Stimulated activated CD4-positive, alpha-beta T cell treated with anti-CD3 and anti-CD28 coated beads, TNF-alpha, amount 100 ng/mL, for 24 hours (primary cell): Measurements from ENCODE around the gene QPCT.
"Not testable (repeated sequence)": the region's sequence is repeated elsewhere in the genome, so short reads cannot be mapped to it uniquely, and the experiment has no call there.

Experiments
- DNase-seq, 3 experiments: peaks; one replicate each; pipeline ENCODE4 v3.0.0-alpha.2; 2020; ENCODE audit warnings: low read depth in 3 of 3

Gene QPCT

DNA sequence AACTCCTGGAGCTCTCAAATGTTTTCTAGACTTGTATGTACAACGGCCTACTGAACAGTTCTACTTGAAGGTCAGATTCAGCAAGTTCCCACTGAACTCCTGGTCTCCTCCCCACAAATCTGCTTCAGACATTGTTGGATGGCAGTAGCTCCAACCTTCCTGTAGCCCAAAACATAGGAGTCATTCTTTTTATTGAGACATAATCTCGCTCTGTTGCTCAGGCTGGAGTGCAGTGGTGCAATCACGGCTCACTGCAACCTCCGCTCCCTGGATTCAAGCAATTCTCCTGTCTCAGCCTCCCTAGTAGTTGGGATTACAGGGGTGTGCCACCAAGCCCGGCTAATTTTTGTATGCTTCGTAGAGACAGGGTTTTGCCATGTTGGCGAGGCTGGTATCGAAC is 47.3 kb downstream of the QPCT start:
- no peak for DNase-seq

DNA sequence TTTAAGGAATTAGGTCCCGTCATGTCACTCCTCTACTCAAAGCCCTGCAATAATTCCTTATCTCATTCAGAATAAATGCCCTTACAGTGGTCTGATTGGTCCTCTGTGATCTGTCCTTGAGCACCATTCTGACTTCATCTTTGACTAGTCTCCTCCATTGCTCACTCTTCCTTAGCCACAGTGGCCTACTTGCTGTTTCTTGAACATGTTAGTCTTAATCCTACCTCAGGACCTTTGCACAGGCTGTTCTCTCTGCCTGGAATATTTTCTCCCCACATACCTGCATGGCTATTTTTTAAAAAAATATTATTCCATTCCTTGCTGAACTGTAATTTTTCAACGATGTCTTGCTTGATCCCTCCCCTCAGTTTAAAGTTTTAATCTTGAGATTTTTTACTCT is 48.0 kb downstream of the QPCT start:
- no peak for DNase-seq

DNA sequence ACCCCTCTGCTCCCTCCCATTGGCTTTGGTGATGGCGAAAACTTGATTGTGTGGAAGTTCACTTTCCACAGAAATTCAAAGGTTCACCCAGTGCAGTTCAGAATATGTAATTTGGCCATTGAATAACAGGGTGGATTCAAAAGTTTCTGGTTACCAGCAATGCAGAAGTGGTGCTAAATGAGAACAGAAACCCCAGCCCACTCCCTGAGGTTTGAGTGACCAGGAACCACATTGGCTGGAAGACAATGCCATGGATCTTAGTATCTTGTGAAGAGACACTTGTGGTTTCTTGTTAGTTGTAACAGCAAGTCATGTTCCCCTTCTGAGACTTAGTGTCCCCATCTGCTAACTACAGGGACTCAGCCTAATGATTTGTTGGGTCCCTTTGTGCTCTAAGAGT is 49.8 kb downstream of the QPCT start:
- DNase-seq = no peak

DNA sequence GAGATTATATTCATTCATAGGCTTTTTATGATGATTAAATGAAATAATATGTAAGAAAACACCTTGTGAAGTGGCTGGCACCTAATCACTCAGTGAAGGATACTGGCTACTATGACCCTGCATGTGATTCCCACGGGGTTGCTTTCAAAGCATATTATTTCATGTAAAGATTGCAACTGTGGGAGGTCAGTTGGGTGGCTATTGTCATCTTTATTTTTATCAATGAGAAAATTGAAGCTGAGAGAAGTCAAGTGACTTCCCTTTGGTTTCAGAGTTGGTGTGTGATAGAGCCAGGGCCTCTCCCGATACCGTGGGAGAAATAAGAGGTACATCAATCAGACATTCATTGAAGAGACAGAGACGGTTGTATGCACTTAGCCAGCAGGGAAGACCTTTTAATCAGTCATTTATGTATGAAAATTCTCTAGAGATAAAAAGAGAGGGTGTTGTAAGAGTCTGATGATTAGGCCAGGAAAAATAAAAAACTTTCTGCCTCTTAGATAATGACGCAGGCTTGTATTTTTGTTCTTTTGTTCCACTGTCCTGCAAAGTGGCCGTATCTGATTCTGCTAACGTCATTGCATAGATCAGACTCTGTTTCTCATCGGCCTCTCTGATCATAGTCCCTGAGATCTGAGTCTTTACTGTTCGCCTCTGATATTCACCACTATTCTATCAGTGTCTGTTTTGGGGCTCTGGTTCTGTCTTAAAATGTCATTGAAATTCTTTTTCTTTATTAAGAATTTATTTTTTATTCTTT is 50.5 kb downstream of the QPCT start:
- DNase-seq = no peak

DNA sequence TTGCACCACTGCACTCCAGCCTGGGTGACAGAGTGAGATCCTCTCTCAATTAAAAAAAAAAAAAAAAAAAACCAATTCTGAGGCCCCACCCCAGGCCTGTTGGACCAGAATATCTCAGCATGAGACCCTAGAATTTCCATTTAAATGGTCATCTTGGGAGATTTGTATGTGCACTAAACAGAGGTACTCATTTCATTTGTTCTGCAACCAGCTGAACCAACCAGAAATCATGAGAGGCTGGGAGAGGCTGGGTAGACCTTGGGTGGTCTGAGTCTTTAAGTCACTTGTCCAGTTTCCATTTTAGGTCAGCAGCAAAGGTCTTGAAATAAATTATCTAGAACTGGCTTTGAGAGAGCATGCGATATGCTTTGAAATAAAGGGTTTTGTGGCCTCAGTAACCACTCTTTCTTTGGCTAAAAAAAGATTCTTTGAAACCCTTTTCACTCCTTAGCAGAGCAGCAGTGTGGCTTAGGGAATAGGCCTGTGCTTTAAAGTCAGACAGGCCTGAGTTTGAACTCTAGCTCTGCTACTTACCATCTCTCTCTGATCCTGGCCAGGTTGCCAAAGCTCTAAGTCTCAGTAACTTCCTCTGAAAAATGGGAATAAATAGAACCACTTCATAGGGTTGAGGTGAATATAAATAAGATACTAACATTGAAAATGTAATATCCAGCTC is 52.6 kb downstream of the QPCT start:
- no peak for DNase-seq

DNA sequence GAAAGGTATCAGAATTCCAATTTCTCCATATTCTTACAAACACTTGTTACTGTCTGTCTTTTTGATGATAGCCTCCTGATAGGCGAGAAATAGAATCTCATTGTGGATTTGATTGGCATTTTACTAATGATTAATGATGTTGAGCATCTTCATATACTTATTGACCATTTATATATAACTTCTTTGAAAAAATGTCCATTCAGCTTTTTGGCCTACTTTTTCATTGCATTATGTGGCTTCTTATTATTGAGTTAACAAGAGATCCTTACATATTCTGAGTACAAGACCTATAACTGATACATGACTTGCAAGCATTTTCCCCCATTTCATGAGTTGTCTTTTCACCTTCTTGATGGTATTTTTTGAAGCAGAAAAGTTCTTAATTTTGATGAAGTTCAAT is 54.6 kb downstream of the QPCT start:
- no peak for DNase-seq

DNA sequence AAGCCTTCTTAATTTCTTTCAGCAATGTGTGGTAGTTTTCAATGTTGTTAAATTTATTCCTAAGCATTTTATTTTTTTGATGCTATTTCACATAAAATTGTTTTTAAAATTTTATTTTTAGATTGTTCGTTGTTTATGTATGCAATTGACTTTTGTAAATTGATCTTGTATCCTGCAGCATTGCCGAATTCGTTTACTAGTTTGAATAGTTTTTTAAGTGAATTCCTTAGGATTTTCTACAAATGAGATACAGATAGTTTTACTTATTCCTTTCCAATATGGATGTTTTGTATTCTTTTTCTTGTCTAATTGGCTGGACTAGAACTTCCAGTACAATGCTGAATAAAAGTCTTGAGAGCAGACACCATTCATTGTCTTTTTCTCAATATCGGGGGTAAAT is 55.6 kb downstream of the QPCT start:
- DNase-seq = no peak

DNA sequence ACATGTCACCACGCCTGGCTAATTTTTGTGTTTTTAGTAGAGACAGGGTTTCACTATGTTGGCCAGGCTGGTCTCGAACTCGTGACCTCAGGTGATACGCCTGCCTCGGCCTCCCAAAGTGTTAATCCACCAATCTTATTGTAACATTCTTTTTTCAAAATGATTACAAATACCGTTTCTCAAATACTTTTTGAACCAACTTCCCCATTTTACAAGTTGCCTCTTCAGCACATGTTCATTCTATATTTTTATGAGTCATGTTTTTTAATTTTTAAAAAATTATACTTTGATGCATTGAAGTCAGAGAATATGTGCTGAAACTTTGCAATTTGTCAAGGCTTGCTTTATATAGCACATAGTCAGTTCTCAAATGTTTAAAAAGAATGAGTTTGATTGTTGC is 58.2 kb downstream of the QPCT start:
- no peak for DNase-seq

DNA sequence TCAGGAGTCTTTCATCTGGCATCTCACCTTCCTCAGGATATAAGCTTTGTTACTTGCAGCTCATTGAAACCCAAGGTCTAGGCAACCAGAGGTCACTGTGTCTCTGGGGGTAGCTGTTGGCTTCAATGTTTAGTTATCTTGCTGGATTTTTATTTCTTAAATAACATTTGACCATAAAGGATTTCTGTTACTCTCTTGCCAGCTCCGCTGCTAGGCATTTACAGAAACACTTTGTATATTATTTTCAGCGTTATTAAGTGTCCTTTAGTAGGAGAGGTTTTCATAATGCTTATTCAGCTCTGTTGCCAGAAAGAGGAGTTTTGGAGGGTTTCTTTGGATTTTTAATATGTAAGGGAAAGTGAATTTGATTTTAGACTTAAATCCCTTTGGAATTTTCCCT is 61.4 kb downstream of the QPCT start:
- DNase-seq = no peak

DNA sequence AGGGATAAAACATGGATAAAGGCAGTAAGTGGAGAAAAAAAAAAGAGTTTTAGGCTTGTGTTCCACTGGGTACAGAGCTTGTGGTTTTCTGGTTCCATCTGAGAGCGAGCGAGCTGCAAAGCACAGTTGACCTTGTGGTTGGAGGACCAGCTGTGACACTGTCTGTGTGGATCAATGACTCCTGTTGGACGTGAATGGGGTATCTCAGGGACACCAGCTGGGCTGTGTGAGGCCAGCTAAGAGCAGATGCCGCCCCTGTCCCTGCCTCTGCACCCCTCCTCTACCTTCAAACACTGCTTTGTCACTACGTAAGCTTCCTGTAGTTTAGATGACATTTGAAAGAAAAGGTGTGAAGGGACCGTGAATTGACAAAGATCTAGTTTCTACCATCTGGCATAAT is 67.8 kb downstream of the QPCT start:
- DNase-seq = no peak

DNA sequence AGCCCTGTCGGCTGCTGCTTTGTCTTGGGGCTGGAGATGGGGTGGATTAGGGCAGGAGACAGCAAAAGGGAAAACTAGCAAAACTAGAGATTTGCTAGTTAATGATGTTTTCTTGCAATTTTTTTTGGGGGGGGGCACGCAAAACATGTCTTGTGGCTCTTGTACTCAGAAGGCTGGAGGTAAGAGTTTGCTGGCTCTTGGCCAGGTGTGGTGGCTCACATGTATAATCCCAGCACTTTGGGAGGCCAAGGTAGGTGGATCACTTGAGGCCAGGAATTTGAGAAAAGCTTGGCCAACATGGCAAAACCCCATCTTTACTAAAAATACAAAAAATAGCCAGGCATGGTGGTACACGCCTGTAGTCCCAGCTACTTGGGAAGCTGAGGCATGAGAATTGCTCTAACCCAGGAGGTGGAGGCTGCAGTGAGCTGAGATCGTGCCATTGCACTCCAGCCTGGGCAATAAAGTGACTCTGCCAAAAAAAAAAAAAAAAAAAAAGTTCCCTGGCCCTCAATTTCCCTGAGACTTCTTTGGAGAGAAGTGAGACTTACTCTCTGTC is 69.6 kb downstream of the QPCT start:
- DNase-seq = not testable (repeated sequence)

DNA sequence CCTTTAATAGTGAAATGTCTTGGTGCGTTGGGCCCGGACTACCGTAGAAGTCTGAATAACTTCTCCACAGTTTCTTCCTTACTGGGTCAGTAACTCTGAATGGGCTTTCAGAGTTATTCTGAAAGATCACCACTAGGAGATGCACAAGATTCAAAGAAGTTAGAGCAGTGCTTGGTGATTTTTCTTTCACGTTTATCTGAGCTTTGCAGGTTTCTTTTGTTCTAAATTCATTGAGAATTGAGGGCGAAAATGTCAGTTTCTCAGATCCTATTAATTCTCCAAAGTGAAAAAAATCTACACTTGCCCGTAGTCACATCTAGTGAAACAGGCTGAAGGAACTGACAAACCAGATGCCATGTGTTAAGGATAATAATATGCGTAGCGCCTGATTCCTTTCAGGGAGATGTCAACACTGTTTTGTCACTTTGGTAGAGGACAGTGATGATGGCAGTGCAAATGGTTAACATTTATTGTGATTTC is 70.1 kb downstream of the QPCT start:
- DNase-seq = no peak

DNA sequence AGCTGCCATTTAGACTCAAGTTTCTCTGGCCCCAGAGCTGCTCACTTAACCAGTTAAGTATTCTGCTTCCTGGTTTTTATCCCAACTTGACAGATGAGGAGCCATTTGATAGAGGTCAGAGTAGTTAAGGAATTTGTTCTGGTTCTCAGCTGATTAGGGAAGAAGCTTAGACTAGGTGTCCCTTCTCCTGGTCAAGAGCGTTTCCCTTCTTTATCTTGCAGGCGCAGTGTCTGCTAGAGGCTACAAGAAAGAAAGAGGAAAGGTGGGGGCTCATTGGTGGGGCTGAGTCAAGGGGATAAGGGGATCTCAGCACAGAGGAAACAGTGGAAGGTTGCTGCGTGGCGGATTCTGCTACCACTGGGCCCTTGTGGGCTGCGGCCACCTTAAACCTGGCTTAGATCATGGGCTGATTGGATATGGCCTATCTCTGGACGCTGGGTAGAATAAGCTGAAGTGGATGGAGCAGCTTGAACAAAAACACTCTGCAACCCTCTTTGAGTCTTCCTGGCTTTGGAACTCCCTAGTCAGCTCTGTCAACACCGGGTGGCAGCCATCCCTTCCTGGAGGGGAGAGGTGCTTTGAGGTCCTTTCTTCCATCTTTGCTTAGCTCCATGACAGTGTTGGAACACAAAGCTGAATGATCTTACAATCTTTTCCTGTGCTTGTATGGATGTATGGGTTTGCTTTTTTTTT is 70.8 kb downstream of the QPCT start:
- no peak for DNase-seq

DNA sequence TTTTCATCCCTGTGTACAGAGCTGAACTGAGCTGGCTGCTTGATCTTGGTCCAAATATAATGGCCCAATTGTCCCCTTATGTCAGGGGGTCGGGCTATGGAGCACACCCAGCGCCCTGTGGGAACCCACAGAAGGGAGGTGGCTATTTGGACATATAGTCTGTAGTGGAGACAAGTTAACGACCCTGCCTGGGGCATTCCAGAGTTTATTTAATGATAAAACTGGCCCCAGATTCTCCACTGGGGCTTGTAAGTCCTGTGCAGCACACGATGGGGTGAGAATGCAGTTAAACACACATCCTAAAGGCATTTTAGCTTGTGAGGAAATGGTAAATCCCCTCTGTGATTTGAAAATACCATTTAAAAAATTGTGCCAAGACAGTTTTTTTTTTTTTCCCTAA is 72.9 kb downstream of the QPCT start:
- no peak for DNase-seq

DNA sequence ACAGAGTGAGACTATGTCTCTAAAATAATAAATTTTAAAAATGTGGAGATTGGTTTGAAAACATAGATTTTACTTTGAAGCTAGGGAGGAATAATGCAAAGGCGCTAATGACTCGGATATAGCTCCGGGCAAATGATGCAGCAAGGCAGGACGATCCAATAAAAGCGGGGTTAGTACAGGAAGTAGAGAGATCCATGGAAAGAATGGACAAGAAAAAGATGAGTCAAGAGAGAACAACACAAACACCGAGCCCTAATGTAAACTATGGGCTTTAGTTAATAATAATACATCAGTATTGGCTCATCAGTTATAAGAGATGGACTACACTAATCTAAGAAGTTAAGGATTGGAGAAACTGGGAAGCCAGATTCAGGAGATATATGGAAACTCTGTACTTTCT is 74.5 kb downstream of the QPCT start:
- DNase-seq = no peak

DNA sequence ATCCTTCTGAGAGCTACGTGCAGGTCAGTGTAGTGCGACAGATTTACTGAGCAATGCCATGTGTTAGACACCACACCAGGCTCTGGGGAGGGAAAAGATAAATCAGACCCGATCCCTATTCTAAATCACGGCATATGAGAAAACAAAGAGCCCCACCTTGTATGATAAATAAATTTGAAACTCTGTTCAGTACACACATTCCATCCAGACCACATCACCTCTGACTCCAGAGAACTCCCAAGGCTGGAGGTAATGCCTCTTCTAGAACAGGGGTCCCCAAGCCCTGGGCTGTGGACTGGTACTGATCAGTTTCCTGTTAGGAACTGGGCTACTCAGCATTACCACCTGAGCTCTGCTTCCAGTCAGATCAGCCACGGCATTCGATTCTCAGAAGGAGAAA is 77.3 kb downstream of the QPCT start:
- DNase-seq = no peak

DNA sequence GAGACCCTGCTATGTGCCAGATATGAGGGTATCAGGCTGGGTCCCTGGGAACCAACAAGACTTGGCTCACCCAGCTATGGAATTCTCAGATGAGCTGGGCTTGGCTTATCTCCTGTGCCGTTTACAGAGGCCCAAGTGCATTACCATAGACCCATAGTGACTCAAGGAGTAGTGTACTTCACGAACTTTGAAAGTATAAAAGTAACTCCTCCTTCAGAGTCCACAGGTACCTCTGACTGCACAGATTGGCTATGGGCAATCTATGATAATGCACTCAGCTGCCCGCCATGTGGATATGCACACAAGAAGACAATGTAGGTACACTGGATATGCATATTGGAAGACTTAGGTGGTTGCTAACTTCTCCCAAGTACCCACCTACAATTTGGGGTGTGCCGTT is 78.4 kb downstream of the QPCT start:
- DNase-seq = no peak
